Naive thymus-derived CD8-positive, alpha-beta T cell (primary cell): Measurements from ENCODE around the gene MAP1A. TPM values are rescaled to one million over a fixed set of nuclear protein-coding genes. Genes with fewer than 3 reads are reported as not detected.
"Not testable (repeated sequence)": the region's sequence is repeated elsewhere in the genome, so short reads cannot be mapped to it uniquely, and the experiment has no call there.

Experiments
- ATAC-seq, 2 donors: fragments of 150-1000 bp; cut with Tn5 transposase in 1 of 2; sonication (Bioruptor Pico), chemical (Tn5 transposase) in 1 of 2; 1 replicate in 1 of 2; 2 replicates in 1 of 2; pipeline ENCODE4 v1.10.0; 2021; ENCODE audit warnings: mild to moderate bottlenecking in 2 of 2, moderate library complexity in 2 of 2
- POLR2A ChIA-PET: fragments of 350-600 bp; sonication (Branson Sonifier 250); formaldehyde crosslinking; loops from one replicate; lab custom pipeline; 2021; ENCODE audit warnings: antibody characterized with exemption; lab: Charles Lee
- DNase-seq, 10 donors: peaks; one replicate each; pipeline versions ENCODE4 v3.0.0 to v3.0.0-alpha.2; 2020 to 2022
- H3K27ac Mint-ChIP-seq, 10 donors: one replicate each; pipeline ENCODE4 v1.8.0; 2020 to 2022; ENCODE audit warnings: mild to moderate bottlenecking in 10 of 10, mixed read lengths in 10 of 10, moderate library complexity in 4 of 10, inconsistent platforms in 1 of 10
- H3K27me3 Mint-ChIP-seq, 5 donors: one replicate each; pipeline ENCODE4 v1.8.0; 2021 to 2022; ENCODE audit warnings: mixed read lengths in 5 of 5
- H3K36me3 Mint-ChIP-seq, 3 donors: one replicate each; pipeline ENCODE4 v1.8.0; 2020 to 2022; ENCODE audit warnings: mixed read lengths in 3 of 3, mild to moderate bottlenecking in 2 of 3, inconsistent platforms in 1 of 3
- H3K4me1 Mint-ChIP-seq, 4 donors: one replicate each; pipeline ENCODE4 v1.8.0; 2021 to 2022; ENCODE audit warnings: mixed read lengths in 4 of 4
- H3K4me3 Mint-ChIP-seq, 10 donors: one replicate each; pipeline ENCODE4 v1.8.0; 2020 to 2022; ENCODE audit warnings: mild to moderate bottlenecking in 10 of 10, mixed read lengths in 10 of 10, moderate library complexity in 6 of 10, inconsistent platforms in 1 of 10
- H3K9me3 Mint-ChIP-seq, 9 donors: one replicate each; pipeline ENCODE4 v1.8.0; 2020 to 2022; ENCODE audit warnings: mixed read lengths in 9 of 9, mild to moderate bottlenecking in 3 of 9, inconsistent platforms in 1 of 9, moderate library complexity in 1 of 9
- polyA plus RNA-seq, 3 donors: library from polyadenylated mRNA; unstranded; fragments of 300-500 nt; fragmentation: Illumina TruSeq; gene quantifications; one replicate each; pipeline ENCODE4 v1.2.3, GENCODE V29; 2021
- total RNA-seq, 8 experiments: library from RNA in 2 of 8; stranded (reverse) in 2 of 8; gene quantifications; one replicate each; pipeline ENCODE4 v1.2.3 and lab custom pipeline; 2021 to 2026

The MAP1A gene
- total and polyA plus RNA-seq, 5 experiments from 2014 or later, result 0.05 to 0.39 (median 0.24) TPM; not detected in 1

GRCh38 chr15:43541785-43542184 is 24.4 kb downstream of the MAP1A start:
- H3K4me3 Mint-ChIP-seq, result no peak overlapping the region
- no peak for ATAC-seq
- peaks cover 0 to 14% (median 7%) of the 10 kb centered on the region in 3 donors for H3K36me3 Mint-ChIP-seq
- peak overlapping the region in 2 of 10 donors; percentile 19 to 39 for H3K27ac Mint-ChIP-seq
- DNase-seq, result no peak
- H3K4me1 Mint-ChIP-seq, result peaks cover 0 to 5% (median 2%) of the 10 kb centered on the region in 4 donors
- H3K27me3 Mint-ChIP-seq, result no peaks in the 10 kb centered on the region
- no peaks in the 10 kb centered on the region for H3K9me3 Mint-ChIP-seq
- POLR2A ChIA-PET, result no interaction called here

DNA sequence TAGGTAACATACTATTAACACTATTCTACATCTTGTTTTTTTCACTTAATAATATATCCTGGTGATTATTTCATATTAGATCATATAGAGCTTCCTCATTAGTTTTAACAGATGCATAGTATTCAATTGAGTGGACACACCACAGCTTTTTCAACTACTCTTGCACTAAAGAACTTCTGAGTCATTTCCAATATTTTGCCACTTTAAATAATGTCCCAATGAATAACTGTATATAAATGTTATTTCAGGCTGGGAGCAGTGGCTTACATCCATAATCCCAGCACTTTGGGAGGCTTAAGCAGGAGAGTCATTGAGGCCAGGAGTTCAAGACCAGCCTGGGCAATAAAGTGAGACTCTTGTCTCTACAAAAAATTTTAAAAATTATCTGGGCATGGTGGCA is 26.9 kb downstream of the MAP1A start:
- no peaks in the 10 kb centered on the region for H3K27me3 Mint-ChIP-seq
- H3K36me3 Mint-ChIP-seq, result peaks cover 0 to 21% (median 1%) of the 10 kb centered on the region in 3 donors
- no peak for ATAC-seq
- H3K4me1 Mint-ChIP-seq, result peaks cover 0 to 5% (median 2%) of the 10 kb centered on the region in 4 donors
- H3K4me3 Mint-ChIP-seq, result no peak overlapping the region
- no peaks in the 10 kb centered on the region for H3K9me3 Mint-ChIP-seq
- H3K27ac Mint-ChIP-seq, result no peak overlapping the region
- POLR2A ChIA-PET, result no interaction called here
- DNase-seq, result no peak

DNA sequence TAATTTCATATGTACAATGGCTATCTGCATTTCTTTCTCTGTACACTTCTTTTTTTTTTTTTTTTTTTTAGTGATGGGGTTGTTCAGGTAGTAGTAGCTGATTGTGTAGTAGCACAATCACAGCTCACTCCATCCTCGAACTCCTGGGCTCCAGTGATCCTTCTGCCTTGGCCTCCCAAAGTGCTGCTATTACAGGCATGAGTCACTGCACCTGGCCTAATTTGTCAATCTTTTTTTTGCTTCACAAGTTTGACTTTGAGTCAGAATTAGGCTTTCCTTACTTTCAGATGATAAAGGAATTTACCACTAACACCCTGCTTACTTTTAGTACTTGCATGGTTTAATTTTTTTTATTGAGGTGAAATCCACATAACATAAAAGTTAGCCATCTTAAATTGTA is 28.0 kb downstream of the MAP1A start:
- no peaks in the 10 kb centered on the region for H3K27me3 Mint-ChIP-seq
- no peaks in the 10 kb centered on the region for H3K9me3 Mint-ChIP-seq
- POLR2A ChIA-PET, result no interaction called here
- peaks cover 0 to 5% (median 2%) of the 10 kb centered on the region in 4 donors for H3K4me1 Mint-ChIP-seq
- ATAC-seq, result no peak
- no peak overlapping the region for H3K27ac Mint-ChIP-seq
- peaks cover 0 to 22% (median 5%) of the 10 kb centered on the region in 3 donors for H3K36me3 Mint-ChIP-seq
- H3K4me3 Mint-ChIP-seq, result no peak overlapping the region
- DNase-seq, result no peak

DNA sequence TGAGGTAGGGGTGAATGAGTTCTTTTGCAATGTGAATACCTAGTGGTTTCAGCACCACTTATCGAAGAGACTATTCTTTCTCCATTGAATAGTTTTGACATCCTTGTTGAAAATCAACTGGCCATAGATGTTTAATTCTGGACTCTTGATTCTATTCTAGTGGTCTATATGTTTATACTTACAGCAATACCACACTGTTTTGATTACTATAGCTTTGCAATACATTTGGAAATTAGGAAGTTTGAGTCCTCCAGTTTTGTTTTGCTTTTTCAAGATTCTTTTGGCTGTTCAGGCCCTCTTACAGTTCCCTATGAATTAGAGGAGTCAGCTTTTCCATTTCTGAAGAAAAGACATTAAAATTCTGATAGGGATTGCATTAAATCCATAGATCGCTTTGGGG is 30.1 kb downstream of the MAP1A start:
- POLR2A ChIA-PET, result no interaction called here
- Mint-ChIP-seq H3K27me3 (no peaks in the 10 kb centered on the region), H3K27ac (no peak overlapping the region), H3K9me3 (no peaks in the 10 kb centered on the region), H3K36me3 (peaks cover 0 to 27% (median 15%) of the 10 kb centered on the region in 3 donors), H3K4me3 (no peak overlapping the region), H3K4me1 (no peaks in the 10 kb centered on the region)
- no peak for ATAC-seq
- no peak for DNase-seq

- no peak for ATAC-seq
- Mint-ChIP-seq H3K27me3 (no peaks in the 10 kb centered on the region), H3K27ac (no peak overlapping the region), H3K4me1 (no peaks in the 10 kb centered on the region), H3K9me3 (no peaks in the 10 kb centered on the region), H3K36me3 (peaks cover 0 to 33% (median 29%) of the 10 kb centered on the region in 3 donors), H3K4me3 (no peak overlapping the region)
- no peak for DNase-seq
- POLR2A ChIA-PET, result no interaction called here
Observed at GRCh38 chr15:43550527-43551363, 33.3 kb downstream of the MAP1A start.

- Mint-ChIP-seq H3K36me3 (peaks cover 0 to 39% (median 17%) of the 10 kb centered on the region in 3 donors), H3K27ac (no peak overlapping the region), H3K4me3 (no peak overlapping the region), H3K9me3 (no peaks in the 10 kb centered on the region), H3K27me3 (no peaks in the 10 kb centered on the region), H3K4me1 (no peaks in the 10 kb centered on the region)
- DNase-seq (no peak), ATAC-seq (no peak)
- POLR2A ChIA-PET, result no interaction called here
Observed at GRCh38 chr15:43552256-43552655, 34.8 kb downstream of the MAP1A start.

DNA sequence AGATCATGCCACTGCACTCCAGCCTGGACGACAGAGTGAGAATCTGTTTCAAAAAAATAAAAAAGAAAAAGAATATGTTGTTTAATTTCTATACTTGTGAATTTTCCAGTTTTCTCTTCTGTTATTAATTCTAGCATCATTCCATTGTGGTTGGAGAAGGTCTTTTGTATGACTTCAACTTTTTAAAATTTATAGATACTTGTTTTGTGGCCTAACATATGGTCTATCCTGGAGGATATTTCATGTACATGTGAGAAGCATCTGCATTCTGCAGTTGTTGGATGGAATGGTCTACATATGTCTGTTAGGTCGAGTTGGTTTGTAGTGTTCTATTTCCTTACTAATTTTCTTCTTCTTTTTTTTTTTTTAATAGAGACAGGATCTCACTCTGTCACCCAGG is 35.6 kb downstream of the MAP1A start:
- H3K27ac Mint-ChIP-seq, result no peak overlapping the region
- ATAC-seq (no peak), DNase-seq (no peak)
- H3K4me1 Mint-ChIP-seq, result no peaks in the 10 kb centered on the region
- no peaks in the 10 kb centered on the region for H3K27me3 Mint-ChIP-seq
- H3K36me3 Mint-ChIP-seq, result peaks cover 0 to 45% (median 14%) of the 10 kb centered on the region in 3 donors
- POLR2A ChIA-PET, result no interaction called here
- H3K9me3 Mint-ChIP-seq, result no peaks in the 10 kb centered on the region
- no peak overlapping the region for H3K4me3 Mint-ChIP-seq

DNA sequence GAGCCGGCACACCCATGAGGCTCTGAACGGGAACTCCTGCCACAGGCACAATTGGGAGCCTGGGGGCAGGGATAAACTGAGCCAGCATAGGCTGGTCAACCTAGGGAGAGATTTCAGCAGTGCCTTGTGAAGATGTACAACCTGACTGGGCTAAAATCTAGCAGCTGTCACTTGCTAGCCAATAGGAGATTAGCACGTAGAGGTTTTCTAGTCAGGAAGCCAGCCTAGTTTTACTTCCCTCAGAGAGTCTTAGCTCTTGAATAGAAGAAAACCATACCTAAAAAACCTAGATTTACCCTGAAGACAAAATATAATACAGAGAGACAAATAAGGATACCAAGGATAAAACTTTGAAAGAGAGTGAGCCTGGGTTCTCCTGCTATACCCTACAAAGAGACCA is 45.3 kb downstream of the MAP1A start:
- peaks cover 0 to 14% (median 4%) of the 10 kb centered on the region in 3 donors for H3K36me3 Mint-ChIP-seq
- H3K27me3 Mint-ChIP-seq, H3K4me3 Mint-ChIP-seq, ATAC-seq, H3K4me1 Mint-ChIP-seq, H3K9me3 Mint-ChIP-seq, POLR2A ChIA-PET, DNase-seq, H3K27ac Mint-ChIP-seq: not testable (repeated sequence)

DNA sequence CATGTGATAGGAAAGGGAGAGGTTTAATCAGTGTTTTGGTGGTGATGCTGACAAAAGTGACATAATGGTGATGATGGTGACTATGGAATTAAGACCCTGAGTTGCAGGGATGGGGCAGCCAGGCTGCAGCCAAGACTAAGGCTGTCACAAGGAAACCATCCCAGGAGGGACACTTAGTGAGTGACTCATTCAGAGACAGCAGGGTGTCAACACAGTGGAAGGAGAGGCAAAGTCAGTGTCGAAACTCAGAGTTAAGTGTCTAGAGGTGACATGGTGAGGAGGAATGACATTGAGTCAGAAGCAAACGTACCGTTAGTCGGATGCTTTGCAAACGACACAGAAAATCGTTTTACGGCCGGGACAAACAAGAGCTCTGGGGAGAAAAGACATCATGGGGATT is 46.4 kb downstream of the MAP1A start:
- POLR2A ChIA-PET, ATAC-seq, H3K27ac Mint-ChIP-seq, H3K9me3 Mint-ChIP-seq, H3K36me3 Mint-ChIP-seq, H3K27me3 Mint-ChIP-seq, H3K4me1 Mint-ChIP-seq, DNase-seq, H3K4me3 Mint-ChIP-seq: not testable (repeated sequence)

DNA sequence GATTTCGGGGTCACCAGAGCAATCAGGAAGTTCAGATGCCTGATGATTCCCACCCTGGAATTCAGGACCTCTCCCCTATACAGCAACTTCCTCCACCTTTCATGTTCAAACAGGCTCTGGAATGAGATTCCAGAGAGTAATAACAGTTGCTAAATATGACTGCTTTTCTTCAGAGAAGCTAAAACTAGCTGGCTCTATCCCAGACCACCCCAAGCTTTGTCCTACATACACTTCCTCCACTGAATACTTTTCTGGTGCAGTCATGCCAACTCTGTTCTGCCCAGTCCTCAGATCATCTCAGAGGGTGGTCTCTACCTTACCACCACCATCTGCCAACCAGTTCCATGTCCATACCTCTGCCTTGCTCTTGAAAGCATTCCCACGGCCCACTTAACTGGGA is 49.2 kb downstream of the MAP1A start:
- DNase-seq, H3K27me3 Mint-ChIP-seq: not testable (repeated sequence)

DNA sequence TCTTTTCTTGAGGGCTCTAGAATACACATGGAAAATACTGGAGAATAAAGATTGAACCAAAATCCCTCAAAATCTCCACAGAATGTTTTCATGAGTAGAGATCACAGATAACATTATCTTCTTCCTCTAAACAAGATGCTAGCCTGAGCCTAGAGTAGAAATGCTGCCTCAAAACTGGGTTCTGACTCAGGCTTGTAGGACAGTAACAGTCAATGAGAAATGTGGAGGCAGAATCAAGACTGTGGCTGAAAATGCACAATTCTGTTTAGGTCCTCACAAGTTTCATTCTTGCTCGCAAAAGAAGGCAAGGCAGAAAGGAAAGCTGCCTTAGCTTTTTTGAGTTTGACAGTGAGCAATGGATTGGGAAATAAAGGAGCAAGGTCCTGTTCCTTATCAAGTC is 57.2 kb downstream of the MAP1A start:
- H3K27ac Mint-ChIP-seq, H3K4me3 Mint-ChIP-seq, POLR2A ChIA-PET, H3K4me1 Mint-ChIP-seq, DNase-seq, ATAC-seq, H3K9me3 Mint-ChIP-seq, H3K36me3 Mint-ChIP-seq, H3K27me3 Mint-ChIP-seq: not testable (repeated sequence)

More for the DNA sequence above, 49.2 kb downstream of the MAP1A start:
- H3K9me3 Mint-ChIP-seq, H3K27ac Mint-ChIP-seq, H3K36me3 Mint-ChIP-seq, H3K4me1 Mint-ChIP-seq, H3K4me3 Mint-ChIP-seq, POLR2A ChIA-PET, ATAC-seq: not testable (repeated sequence)
